Naive thymus-derived CD4-positive, alpha-beta T cell (primary cell): ENCODE results near the gene RNF17. TPM values are rescaled to one million over a fixed set of nuclear protein-coding genes. Genes with fewer than 3 reads are reported as not detected.

ENCODE experiments used
- ATAC-seq: fragments of 150-1000 bp; cut with Tn5 transposase; 2 replicates; pipeline ENCODE4 v1.10.0; 2021; ENCODE audit warnings: mild to moderate bottlenecking, moderate library complexity
- CTCF ChIA-PET: fragments of 350-600 bp; sonication (Branson Sonifier 250); formaldehyde crosslinking; loops from one replicate; lab custom pipeline; 2021; ENCODE audit warnings: antibody characterized with exemption; lab: Charles Lee
- POLR2A ChIA-PET: fragments of 350-600 bp; sonication (Branson Sonifier 250); formaldehyde crosslinking; loops from one replicate; lab custom pipeline; 2021; ENCODE audit warnings: antibody characterized with exemption, inconsistent platforms; lab: Charles Lee
- DNase-seq, 9 donors: peaks; one replicate each; pipeline versions ENCODE4 v3.0.0 to v3.0.0-alpha.2; 2020 to 2022; ENCODE audit warnings: mixed read lengths in 1 of 9
- H3K27ac ChIP-seq: one replicate; pipeline ENCODE4 v1.7.0; 2013; ENCODE audit warnings: mild to moderate bottlenecking, low read depth, low read length, moderate library complexity
- H3K27me3 ChIP-seq, 2 donors: one replicate each; pipeline ENCODE4 v1.7.0; 2013; ENCODE audit warnings: low read length in 2 of 2, mild to moderate bottlenecking in 2 of 2, moderate library complexity in 2 of 2; ENCODE audit not compliant: control insufficient read depth in 2 of 2, insufficient read depth in 2 of 2
- H3K36me3 ChIP-seq, 3 experiments: 1 replicate in 2 of 3; 2 replicates in 1 of 3; pipeline ENCODE4 v1.7.0; 2013; ENCODE audit warnings: low read length in 3 of 3, mild to moderate bottlenecking in 3 of 3, moderate library complexity in 1 of 3; ENCODE audit not compliant: insufficient read depth in 3 of 3, control insufficient read depth in 2 of 3
- H3K4me1 ChIP-seq, 2 donors: one replicate each; pipeline ENCODE4 v1.7.0; 2013; ENCODE audit warnings: low read length in 2 of 2, mild to moderate bottlenecking in 2 of 2, moderate library complexity in 1 of 2; ENCODE audit not compliant: control insufficient read depth in 2 of 2, insufficient read depth in 2 of 2
- H3K4me3 ChIP-seq: 2 replicates; pipeline ENCODE4 v1.7.0; 2013; ENCODE audit warnings: mild to moderate bottlenecking, low read length
- H3K9me3 ChIP-seq, 3 experiments: 1 replicate in 2 of 3; 2 replicates in 1 of 3; pipeline ENCODE4 v1.7.0; 2013; ENCODE audit warnings: low read length in 3 of 3; ENCODE audit not compliant: control insufficient read depth in 2 of 3
- H3K27ac Mint-ChIP-seq, 9 donors: one replicate each; pipeline ENCODE4 v1.8.0; 2020 to 2022; ENCODE audit warnings: mixed read lengths in 9 of 9, mild to moderate bottlenecking in 8 of 9, moderate library complexity in 5 of 9, inconsistent platforms in 2 of 9
- H3K27me3 Mint-ChIP-seq, 5 donors: one replicate each; pipeline ENCODE4 v1.8.0; 2021 to 2022; ENCODE audit warnings: mixed read lengths in 5 of 5, mild to moderate bottlenecking in 1 of 5
- H3K36me3 Mint-ChIP-seq, 5 donors: one replicate each; pipeline ENCODE4 v1.8.0; 2020 to 2022; ENCODE audit warnings: mixed read lengths in 5 of 5, mild to moderate bottlenecking in 3 of 5, inconsistent platforms in 1 of 5
- H3K4me1 Mint-ChIP-seq, 7 donors: one replicate each; pipeline ENCODE4 v1.8.0; 2020 to 2022; ENCODE audit warnings: mixed read lengths in 7 of 7, mild to moderate bottlenecking in 3 of 7, inconsistent platforms in 1 of 7
- H3K4me3 Mint-ChIP-seq, 10 donors: one replicate each; pipeline ENCODE4 v1.8.0; 2020 to 2022; ENCODE audit warnings: mild to moderate bottlenecking in 10 of 10, mixed read lengths in 10 of 10, moderate library complexity in 6 of 10, inconsistent platforms in 2 of 10
- H3K9me3 Mint-ChIP-seq, 11 donors: one replicate each; pipeline ENCODE4 v1.8.0; 2020 to 2022; ENCODE audit warnings: mixed read lengths in 11 of 11, mild to moderate bottlenecking in 4 of 11, inconsistent platforms in 1 of 11, moderate library complexity in 1 of 11
- intact Hi-C, 2 donors: fragments of 100-400 bp; cut with micrococcal nuclease; formaldehyde crosslinking; loops; one replicate each; pipeline ENCODE4 v1.15.1; 2023
- polyA plus RNA-seq, 2 donors: library from polyadenylated mRNA; unstranded; fragments of 300-500 nt; fragmentation: Illumina TruSeq; gene quantifications; one replicate each; pipeline ENCODE4 v1.2.3, GENCODE V29; 2021
- total RNA-seq, 6 experiments: library from RNA in 5 of 6; stranded (reverse) in 5 of 6; gene quantifications; 1 replicate in 5 of 6; 2 replicates in 1 of 6; pipeline ENCODE4 v1.2.3 and lab custom pipeline; 2021 to 2026

Gene RNF17
- total and polyA plus RNA-seq, 7 experiments from 2014 or later: 0.24 to 1.1 (median 0.53) TPM; not detected in 3

DNA sequence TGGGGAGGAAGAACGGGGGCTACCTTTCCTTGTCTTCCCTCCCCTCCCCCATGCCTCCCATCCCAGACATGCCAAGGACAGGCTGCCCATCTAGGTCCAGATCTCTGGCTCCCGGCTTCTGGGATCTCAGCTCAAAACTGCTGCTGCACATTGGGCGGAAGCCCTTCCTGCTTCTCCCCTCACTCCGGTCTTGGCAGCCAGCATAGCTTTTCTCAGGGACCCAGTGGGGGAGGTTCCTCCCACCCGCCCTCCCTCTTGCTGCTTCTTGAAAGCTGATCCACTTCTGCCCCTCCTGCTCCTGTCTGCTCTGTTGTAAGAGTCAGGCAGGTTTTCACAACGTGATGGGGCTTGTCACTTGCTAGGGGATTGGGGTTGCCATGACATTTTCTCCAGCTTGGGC lies 21.7 kb upstream of the RNF17 start:
- Histone ChIP-seq H3K36me3 (no peaks in the 10 kb centered on the region), H3K27me3 (no peaks in the 10 kb centered on the region), H3K4me1 (no peaks in the 10 kb centered on the region), H3K9me3 (no peaks in the 10 kb centered on the region), H3K27ac (no peak overlapping the region), H3K4me3 (no peak overlapping the region)
- Mint-ChIP-seq H3K36me3 (no peaks in the 10 kb centered on the region), H3K4me1 (peaks cover 3 to 8% (median 5%) of the 10 kb centered on the region in 7 donors), H3K27me3 (peaks cover 15 to 37% (median 22%) of the 10 kb centered on the region in 5 donors), H3K9me3 (peaks cover 0 to 2% (median 0%) of the 10 kb centered on the region in 11 donors), H3K4me3 (no peak overlapping the region), H3K27ac (no peak overlapping the region)
- DNase-seq: no peak
- POLR2A ChIA-PET: no interaction called here
- intact Hi-C loops: no loop called here
- ATAC-seq: no peak
- CTCF ChIA-PET: interaction anchor here (0.6 kb wide), 1 partner anchor 50 kb away, joined by 3 read pairs; no protein-coding TSS in a partner anchor

DNA sequence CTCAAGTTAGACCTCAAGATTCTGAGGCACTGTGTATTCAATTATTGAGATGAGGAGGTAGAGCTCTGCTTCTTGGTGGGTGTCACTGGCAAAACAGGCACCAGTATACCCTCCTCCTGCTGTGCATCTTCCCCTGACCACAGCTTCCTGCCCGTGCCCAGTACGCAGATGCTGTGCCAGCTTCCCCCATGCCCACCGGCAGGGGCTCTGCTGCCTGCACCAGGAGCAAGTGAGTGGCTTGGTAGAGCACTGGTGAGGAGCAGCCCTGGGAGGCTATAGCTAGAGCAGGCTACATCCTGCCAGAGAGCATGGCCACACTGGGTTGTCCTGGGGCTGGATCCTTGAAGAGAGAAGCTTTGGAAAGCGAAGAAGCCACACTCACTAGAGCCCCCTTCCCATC lies 21.0 kb upstream of the RNF17 start:
- Histone ChIP-seq H3K4me3 (no peak overlapping the region), H3K27me3 (no peaks in the 10 kb centered on the region), H3K36me3 (no peaks in the 10 kb centered on the region), H3K4me1 (no peaks in the 10 kb centered on the region), H3K27ac (no peak overlapping the region), H3K9me3 (no peaks in the 10 kb centered on the region)
- ChIA-PET POLR2A (no interaction called here), CTCF (no interaction called here)
- Mint-ChIP-seq H3K9me3 (peaks cover 0 to 2% (median 0%) of the 10 kb centered on the region in 11 donors), H3K4me1 (peaks cover 5 to 12% (median 7%) of the 10 kb centered on the region in 7 donors), H3K27me3 (peaks cover 18 to 42% (median 24%) of the 10 kb centered on the region in 5 donors), H3K36me3 (no peaks in the 10 kb centered on the region), H3K4me3 (no peak overlapping the region), H3K27ac (no peak overlapping the region)
- DNase-seq: no peak
- ATAC-seq: no peak
- intact Hi-C loops: no loop called here

DNA sequence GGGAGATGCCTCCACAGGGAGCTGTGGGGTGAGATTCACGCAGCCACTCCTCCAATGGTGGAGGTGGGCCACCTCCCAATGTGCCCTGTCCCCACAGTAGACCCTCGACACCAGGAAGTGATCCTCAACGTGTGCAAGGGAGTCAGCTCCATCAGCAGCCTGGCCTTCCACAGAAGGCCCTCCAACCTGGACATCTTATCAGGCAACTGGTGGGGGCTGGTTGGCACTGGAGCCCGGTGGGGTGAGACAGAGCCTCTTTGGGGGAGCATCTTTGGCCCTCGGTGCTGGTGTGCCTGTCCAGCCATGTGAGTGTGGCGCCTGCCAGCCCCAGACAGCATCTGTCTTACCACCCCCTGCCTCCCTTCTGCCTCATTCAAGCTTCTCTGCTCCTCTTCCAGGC lies 19.7 kb upstream of the RNF17 start:
- intact Hi-C loops: no loop called here
- POLR2A ChIA-PET: no interaction called here
- Mint-ChIP-seq H3K36me3 (no peaks in the 10 kb centered on the region), H3K27me3 (peaks cover 25 to 54% (median 34%) of the 10 kb centered on the region in 5 donors), H3K27ac (no peak overlapping the region), H3K9me3 (peaks cover 0 to 2% (median 0%) of the 10 kb centered on the region in 11 donors), H3K4me3 (peak overlapping the region in 1 of 10 donors; percentile 15), H3K4me1 (peaks cover 6 to 15% (median 11%) of the 10 kb centered on the region in 7 donors)
- Histone ChIP-seq H3K27ac (no peak overlapping the region), H3K4me3 (no peak overlapping the region), H3K27me3 (no peaks in the 10 kb centered on the region), H3K9me3 (no peaks in the 10 kb centered on the region), H3K36me3 (no peaks in the 10 kb centered on the region), H3K4me1 (no peaks in the 10 kb centered on the region)
- CTCF ChIA-PET: no interaction called here
- ATAC-seq (no peak), DNase-seq (no peak)

- H3K4me1 Mint-ChIP-seq: peaks cover 6 to 15% (median 11%) of the 10 kb centered on the region in 7 donors
- Histone ChIP-seq H3K4me3 (no peak overlapping the region), H3K36me3 (no peaks in the 10 kb centered on the region), H3K27ac (no peak overlapping the region), H3K4me1 (no peaks in the 10 kb centered on the region), H3K27me3 (no peaks in the 10 kb centered on the region), H3K9me3 (no peaks in the 10 kb centered on the region)
- DNase-seq (no peak), ATAC-seq (no peak)
- peaks cover 0 to 2% (median 0%) of the 10 kb centered on the region in 11 donors for H3K9me3 Mint-ChIP-seq
- ChIA-PET POLR2A (no interaction called here), CTCF (no interaction called here)
- H3K4me3 Mint-ChIP-seq: peak overlapping the region in 4 of 10 donors; percentile 12 to 56 (median 32)
- intact Hi-C loops: no loop called here
- no peak overlapping the region for H3K27ac Mint-ChIP-seq
- no peaks in the 10 kb centered on the region for H3K36me3 Mint-ChIP-seq
- peaks cover 34 to 64% (median 44%) of the 10 kb centered on the region in 5 donors for H3K27me3 Mint-ChIP-seq
Observed at GRCh38 chr13:24745516-24745860, 18.5 kb upstream of the RNF17 start.

GRCh38 chr13:24745861-24746617 lies 17.9 kb upstream of the RNF17 start:
- no peak overlapping the region for H3K27ac Mint-ChIP-seq

GRCh38 chr13:24746618-24747247 lies 17.2 kb upstream of the RNF17 start:
- Mint-ChIP-seq H3K4me1 (peaks cover 6 to 15% (median 11%) of the 10 kb centered on the region in 7 donors), H3K9me3 (peaks cover 0 to 2% (median 0%) of the 10 kb centered on the region in 11 donors), H3K27me3 (peaks cover 46 to 77% (median 50%) of the 10 kb centered on the region in 5 donors), H3K27ac (no peak overlapping the region), H3K36me3 (no peaks in the 10 kb centered on the region), H3K4me3 (peak overlapping the region in 8 of 10 donors; percentile 41 to 73 (median 64))
- no peak for DNase-seq
- no peaks in the 10 kb centered on the region for H3K36me3 ChIP-seq
- no peak for ATAC-seq
- intact Hi-C loops: no loop called here
- H3K27ac ChIP-seq: no peak overlapping the region
- no peaks in the 10 kb centered on the region for H3K27me3 ChIP-seq
- no peaks in the 10 kb centered on the region for H3K9me3 ChIP-seq
- no peak overlapping the region for H3K4me3 ChIP-seq
- ChIA-PET POLR2A (no interaction called here), CTCF (no interaction called here)
- H3K4me1 ChIP-seq: no peaks in the 10 kb centered on the region

More at GRCh38 chr13:24745861-24746617, 17.9 kb upstream of the RNF17 start:
- Mint-ChIP-seq H3K27me3 (peaks cover 39 to 70% (median 47%) of the 10 kb centered on the region in 5 donors), H3K4me3 (peak overlapping the region in 1 of 10 donors; percentile 69), H3K9me3 (peaks cover 0 to 2% (median 0%) of the 10 kb centered on the region in 11 donors), H3K36me3 (no peaks in the 10 kb centered on the region), H3K4me1 (peaks cover 6 to 15% (median 11%) of the 10 kb centered on the region in 7 donors)
- Histone ChIP-seq H3K4me1 (no peaks in the 10 kb centered on the region), H3K36me3 (no peaks in the 10 kb centered on the region), H3K9me3 (no peaks in the 10 kb centered on the region), H3K4me3 (no peak overlapping the region), H3K27me3 (no peaks in the 10 kb centered on the region), H3K27ac (no peak overlapping the region)
- DNase-seq: no peak
- intact Hi-C loops: no loop called here
- ATAC-seq: no peak
- ChIA-PET POLR2A (no interaction called here), CTCF (no interaction called here)
